Astrocyte (in vitro differentiated cells and primary cell): ENCODE measurements around the gene DOC2A. TPM values are rescaled to one million over a fixed set of nuclear protein-coding genes. Genes with fewer than 3 reads are reported as not detected.

ENCODE experiments used
- DNase-seq: peaks from one replicate; pipeline ENCODE4 v3.0.0-alpha.2; 2010; ENCODE audit warnings: low read depth
- FAIRE-seq: peaks from 2 replicates; lab custom pipeline; 2011; peaks lifted over from hg19 to GRCh38; lab: Jason Lieb, UNC
- H2AFZ ChIP-seq: 2 replicates; pipeline ENCODE4 v1.6.0; 2012; ENCODE audit warnings: low read depth, low read length, inconsistent platforms
- H3K27ac ChIP-seq: 2 replicates; pipeline ENCODE4 v1.5.1; 2011; ENCODE audit warnings: low read depth, low read length, inconsistent platforms
- H3K27me3 ChIP-seq: 2 replicates; pipeline ENCODE4 v1.6.0; 2011; ENCODE audit warnings: low read length, inconsistent platforms; ENCODE audit not compliant: insufficient read depth
- H3K36me3 ChIP-seq: 2 replicates; pipeline ENCODE4 v1.5.1; 2011; ENCODE audit warnings: low read length, inconsistent platforms; ENCODE audit not compliant: insufficient read depth
- H3K4me1 ChIP-seq: 2 replicates; pipeline ENCODE4 v1.5.1; 2011; ENCODE audit warnings: low read length, inconsistent platforms; ENCODE audit not compliant: insufficient read depth
- H3K4me2 ChIP-seq: 2 replicates; pipeline ENCODE4 v1.6.0; 2012; ENCODE audit warnings: low read length, inconsistent platforms
- H3K4me3 ChIP-seq: 2 replicates; pipeline ENCODE4 v1.5.1; 2011; ENCODE audit warnings: low read depth, mild to moderate bottlenecking, low read length, inconsistent platforms; ENCODE audit not compliant: insufficient read depth
- H3K79me2 ChIP-seq: 2 replicates; pipeline ENCODE4 v1.6.0; 2012; ENCODE audit warnings: mild to moderate bottlenecking, low read length, inconsistent platforms; ENCODE audit not compliant: insufficient read depth
- H3K9ac ChIP-seq: 2 replicates; pipeline ENCODE4 v1.6.0; 2012; ENCODE audit warnings: mild to moderate bottlenecking, low read length, inconsistent platforms
- H3K9me3 ChIP-seq: 2 replicates; pipeline ENCODE4 v1.5.1; 2012; ENCODE audit warnings: low read depth, mild to moderate bottlenecking, low read length, inconsistent platforms; ENCODE audit not compliant: insufficient read depth
- H4K20me1 ChIP-seq: 2 replicates; pipeline ENCODE4 v1.6.0; 2012; ENCODE audit warnings: low read length, inconsistent platforms; ENCODE audit not compliant: insufficient read depth
- H3K27ac Mint-ChIP-seq: one replicate; pipeline ENCODE4 v1.8.0; 2021; ENCODE audit warnings: mild to moderate bottlenecking, mixed read lengths; ENCODE audit not compliant: unreplicated experiment
- H3K27me3 Mint-ChIP-seq: one replicate; pipeline ENCODE4 v1.8.0; 2021; ENCODE audit warnings: low read depth, mixed read lengths; ENCODE audit not compliant: unreplicated experiment
- H3K36me3 Mint-ChIP-seq: one replicate; pipeline ENCODE4 v1.8.0; 2021; ENCODE audit warnings: low read depth, mixed read lengths; ENCODE audit not compliant: unreplicated experiment
- H3K4me1 Mint-ChIP-seq: one replicate; pipeline ENCODE4 v1.8.0; 2021; ENCODE audit warnings: low read depth, mixed read lengths; ENCODE audit not compliant: unreplicated experiment
- H3K4me3 Mint-ChIP-seq: one replicate; pipeline ENCODE4 v1.8.0; 2021; ENCODE audit warnings: mild to moderate bottlenecking, moderate library complexity, mixed read lengths; ENCODE audit not compliant: unreplicated experiment
- H3K9me3 Mint-ChIP-seq: one replicate; pipeline ENCODE4 v1.8.0; 2021; ENCODE audit warnings: mild to moderate bottlenecking, mixed read lengths; ENCODE audit not compliant: unreplicated experiment
- EZH2 ChIP-seq: IDR thresholded peaks from 2 replicates; pipeline ENCODE4 v1.6.1; 2012; ENCODE audit warnings: mild to moderate bottlenecking, low read length, inconsistent platforms; ENCODE audit not compliant: insufficient read depth
- total RNA-seq: library from RNA; stranded (reverse); gene quantifications from 2 replicates; pipeline ENCODE4 v1.2.1, GENCODE V29; 2021
- TF ChIP-seq, protein P1 (sequence below): IDR thresholded peaks from 2 replicates; pipeline ENCODE4 v1.5.1; 2011; ENCODE audit warnings: low read depth, mild to moderate bottlenecking, inconsistent platforms, low read length, moderate library complexity; ENCODE audit not compliant: insufficient read depth

The DOC2A gene
- total RNA-seq, 1 donor from 2014 or later, result 0.89 TPM

- H3K4me1 ChIP-seq, result no peaks in the 10 kb centered on the region
- FAIRE-seq (no peak), DNase-seq (no peak)
- no peak overlapping the region for H3K4me2 ChIP-seq
- Mint-ChIP-seq H3K4me1 (no peaks in the 10 kb centered on the region), H3K9me3 (peaks cover 3% of the 10 kb centered on the region), H3K27ac (no peak overlapping the region), H3K27me3 (peaks cover 41% of the 10 kb centered on the region), H3K36me3 (no peaks in the 10 kb centered on the region), H3K4me3 (no peak overlapping the region)
- H2AFZ ChIP-seq, result no peak overlapping the region
- no peak overlapping the region for H3K4me3 ChIP-seq
- no peaks in the 10 kb centered on the region for H3K36me3 ChIP-seq
- peaks cover 13% of the 10 kb centered on the region for H3K27me3 ChIP-seq
- no peak for TF ChIP-seq EZH2
- TF ChIP-seq, protein P1, sequence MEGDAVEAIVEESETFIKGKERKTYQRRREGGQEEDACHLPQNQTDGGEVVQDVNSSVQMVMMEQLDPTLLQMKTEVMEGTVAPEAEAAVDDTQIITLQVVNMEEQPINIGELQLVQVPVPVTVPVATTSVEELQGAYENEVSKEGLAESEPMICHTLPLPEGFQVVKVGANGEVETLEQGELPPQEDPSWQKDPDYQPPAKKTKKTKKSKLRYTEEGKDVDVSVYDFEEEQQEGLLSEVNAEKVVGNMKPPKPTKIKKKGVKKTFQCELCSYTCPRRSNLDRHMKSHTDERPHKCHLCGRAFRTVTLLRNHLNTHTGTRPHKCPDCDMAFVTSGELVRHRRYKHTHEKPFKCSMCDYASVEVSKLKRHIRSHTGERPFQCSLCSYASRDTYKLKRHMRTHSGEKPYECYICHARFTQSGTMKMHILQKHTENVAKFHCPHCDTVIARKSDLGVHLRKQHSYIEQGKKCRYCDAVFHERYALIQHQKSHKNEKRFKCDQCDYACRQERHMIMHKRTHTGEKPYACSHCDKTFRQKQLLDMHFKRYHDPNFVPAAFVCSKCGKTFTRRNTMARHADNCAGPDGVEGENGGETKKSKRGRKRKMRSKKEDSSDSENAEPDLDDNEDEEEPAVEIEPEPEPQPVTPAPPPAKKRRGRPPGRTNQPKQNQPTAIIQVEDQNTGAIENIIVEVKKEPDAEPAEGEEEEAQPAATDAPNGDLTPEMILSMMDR, result no peak
- peaks cover 3% of the 10 kb centered on the region for H4K20me1 ChIP-seq
- H3K27ac ChIP-seq, result no peak overlapping the region
- no peak overlapping the region for H3K9ac ChIP-seq
- no peaks in the 10 kb centered on the region for H3K9me3 ChIP-seq
- H3K79me2 ChIP-seq, result no peaks in the 10 kb centered on the region
These were observed 13.6 kb upstream of the DOC2A start for GRCh38 chr16:30024451-30024850.

GRCh38 chr16:30023586-30023985 lies 12.8 kb upstream of the DOC2A start:
- H3K27ac Mint-ChIP-seq, result no peak overlapping the region
- DNase-seq (no peak), FAIRE-seq (no peak)
- Histone ChIP-seq H3K4me2 (no peak overlapping the region), H3K4me1 (no peaks in the 10 kb centered on the region), H3K9me3 (no peaks in the 10 kb centered on the region), H3K27me3 (peaks cover 7% of the 10 kb centered on the region), H3K27ac (no peak overlapping the region), H3K9ac (no peak overlapping the region), H3K36me3 (no peaks in the 10 kb centered on the region), H4K20me1 (no peaks in the 10 kb centered on the region), H3K79me2 (no peaks in the 10 kb centered on the region), H3K4me3 (no peak overlapping the region), H2AFZ (no peak overlapping the region)
- H3K36me3 Mint-ChIP-seq, result no peaks in the 10 kb centered on the region
- peaks cover 2% of the 10 kb centered on the region for H3K4me1 Mint-ChIP-seq
- peaks cover 39% of the 10 kb centered on the region for H3K27me3 Mint-ChIP-seq
- H3K4me3 Mint-ChIP-seq, result no peak overlapping the region
- H3K9me3 Mint-ChIP-seq, result peaks cover 5% of the 10 kb centered on the region
- TF ChIP-seq, protein P1, result no peak
- TF ChIP-seq EZH2, result no peak

DNA sequence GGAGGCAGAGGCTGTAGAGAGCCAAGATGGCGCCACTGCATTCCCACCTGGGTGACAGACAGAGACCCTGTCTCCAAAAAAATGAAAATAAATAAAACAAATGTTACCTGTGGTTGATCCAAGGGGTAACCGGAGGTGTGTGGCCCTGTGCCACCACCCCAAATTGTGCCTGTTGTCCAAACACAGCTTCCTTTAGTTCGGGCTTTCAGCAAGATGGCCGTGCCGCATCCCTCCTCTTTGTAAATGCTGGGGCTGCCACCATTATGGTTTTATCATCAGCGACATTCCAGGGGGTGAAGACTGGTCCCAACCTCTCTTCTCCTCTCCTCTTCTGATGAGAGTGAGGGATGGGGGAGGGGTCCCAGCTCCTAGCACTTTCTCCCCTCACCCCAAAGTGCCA lies 12.1 kb upstream of the DOC2A start, which contains the start of gene C16orf92:
Gene C16orf92 (plus strand): TSS at position 312 of the 400 bp plus-strand sequence. CDS start 143 bp downstream, outside the sequence.
- Mint-ChIP-seq H3K27me3 (peaks cover 33% of the 10 kb centered on the region), H3K4me1 (peaks cover 5% of the 10 kb centered on the region), H3K9me3 (peaks cover 6% of the 10 kb centered on the region), H3K4me3 (peak within 1 kb of the TSS; percentile 54), H3K36me3 (no peaks in the 10 kb centered on the region), H3K27ac (no peak within 1 kb of the TSS)
- H3K36me3 ChIP-seq, result no peaks in the 10 kb centered on the region
- H3K4me3 ChIP-seq, result no peak within 1 kb of the TSS
- H3K9ac ChIP-seq, result no peak within 1 kb of the TSS
- DNase-seq, result no peak
- H3K27ac ChIP-seq, result no peak within 1 kb of the TSS
- no peak for TF ChIP-seq EZH2
- TF ChIP-seq, protein P1, result no peak
- no peak for FAIRE-seq
- H3K4me1 ChIP-seq, result no peaks in the 10 kb centered on the region
- H3K4me2 ChIP-seq, result no peak within 1 kb of the TSS
- H3K79me2 ChIP-seq, result no peaks in the 10 kb centered on the region
- no peaks in the 10 kb centered on the region for H3K9me3 ChIP-seq
- H3K27me3 ChIP-seq, result peaks cover 1% of the 10 kb centered on the region
- no peak within 1 kb of the TSS for H2AFZ ChIP-seq
- H4K20me1 ChIP-seq, result no peaks in the 10 kb centered on the region
